Cardiac atrium fibroblast (primary cell): Measurements from ENCODE around the gene STK17B. TPM values are rescaled to one million over a fixed set of nuclear protein-coding genes. Genes with fewer than 3 reads are reported as not detected.

Experiments
- total RNA-seq: library from RNA; depleted of rRNA; stranded (reverse); fragments of >200 nt; gene quantifications from 2 replicates; pipeline ENCODE4 v1.2.3, GENCODE V29; 2015

The STK17B gene
- total RNA-seq: 17.7 and 20.1 TPM in 2 replicates

GRCh38 chr2:196171248-196171871 lies at the start of gene STK17B:
Gene STK17B (minus strand): TSS chr2:196171578. CDS start chr2:196163383, 8,195 bp downstream.

Other genes with a start within 250 kb of the STK17B start
- 1.8 TPM in 1 of 2 replicates, not detected in the other for gene DNAH7, start 102.7 kb downstream of the STK17B start, total RNA-seq